HG03342 (cell line): ENCODE measurements around the gene TMEM42.

Source experiments
- ATAC-seq: cut with Tn5 transposase; IDR thresholded peaks from one replicate; pipeline ENCODE4 v1.9.1; 2021; ENCODE audit warnings: mild to moderate bottlenecking, moderate library complexity; ENCODE audit not compliant: unreplicated experiment

Gene TMEM42

DNA sequence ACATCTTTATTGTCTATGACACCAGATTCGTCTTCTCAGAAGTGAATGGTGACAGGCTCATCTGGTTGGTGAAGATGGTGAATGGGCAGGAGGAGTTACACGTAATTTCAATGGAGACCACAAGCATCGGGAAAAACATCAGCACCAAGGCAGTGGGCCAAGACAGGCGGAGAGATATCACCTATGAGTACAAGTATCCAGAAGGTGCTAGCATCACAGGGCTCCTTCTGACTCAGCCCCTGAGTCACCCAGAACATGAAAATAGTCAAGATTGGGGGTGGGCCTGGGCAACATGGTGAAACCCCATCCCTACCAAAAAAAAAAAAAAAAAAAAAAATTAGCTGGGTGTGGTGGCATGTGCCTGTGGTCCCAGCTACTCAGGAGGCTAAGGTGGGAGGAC lies 45.3 kb downstream of the TMEM42 start:
- no peak for ATAC-seq

DNA sequence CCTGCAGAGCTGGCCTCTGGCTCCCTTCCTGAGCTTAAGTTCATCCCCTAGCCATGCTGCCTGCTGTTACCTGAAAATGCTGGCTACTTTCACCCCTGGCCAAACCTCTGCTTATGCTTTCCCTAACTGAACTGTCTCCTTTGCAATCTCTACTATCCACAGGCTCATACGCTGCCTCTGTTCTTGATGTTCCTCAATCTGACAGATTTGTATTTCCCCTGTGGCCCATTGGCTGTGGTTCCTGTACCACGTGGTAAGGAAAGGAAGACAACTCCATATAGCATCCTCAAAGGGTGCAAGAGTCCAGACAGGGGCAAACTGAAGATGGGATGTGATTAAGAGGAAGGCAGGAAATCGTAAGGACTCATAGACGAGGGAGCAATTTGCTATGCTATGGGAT lies 45.9 kb downstream of the TMEM42 start:
- ATAC-seq: no peak

GRCh38 chr3:44909063-44909462 lies 47.4 kb downstream of the TMEM42 start:
- ATAC-seq: no peak

GRCh38 chr3:44910693-44911092 lies 49.0 kb downstream of the TMEM42 start:
- no peak for ATAC-seq

DNA sequence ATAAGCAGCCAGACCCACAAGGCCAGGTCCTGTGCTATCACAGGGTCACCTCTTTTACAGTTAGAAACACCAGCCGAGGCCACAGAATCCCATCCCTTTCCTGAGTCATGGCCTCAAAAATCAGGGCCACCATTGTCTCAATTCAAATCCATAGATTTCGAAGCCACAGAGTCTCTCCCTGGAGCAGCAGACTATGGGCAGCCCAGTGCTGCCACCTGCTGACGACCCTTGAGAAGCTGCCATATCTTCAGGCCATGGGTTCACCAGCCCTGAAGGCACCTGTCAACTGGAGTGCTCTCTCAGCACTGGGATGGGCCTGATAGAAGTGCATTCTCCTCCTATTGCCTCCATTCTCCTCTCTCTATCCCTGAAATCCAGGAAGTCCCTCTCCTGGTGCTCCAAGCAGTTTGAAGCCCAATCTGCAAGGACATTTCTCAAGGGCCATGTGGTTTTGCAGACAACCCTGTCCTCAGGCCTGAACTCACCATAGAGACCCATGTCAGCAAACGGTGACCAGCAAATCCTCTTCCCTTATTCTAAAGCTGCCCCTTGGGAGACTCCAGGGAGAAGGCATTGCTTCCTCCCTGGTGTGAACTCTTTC lies 52.3 kb downstream of the TMEM42 start:
- no peak for ATAC-seq

GRCh38 chr3:44914936-44915335 lies 53.2 kb downstream of the TMEM42 start:
- ATAC-seq: no peak
